Activated CD8-positive, alpha-beta memory T cell treated with anti-CD3 and anti-CD28 coated beads, Interleukin-2, amount 50 U/mL, for 1 hour (primary cell): ENCODE data around the gene NFATC1.

Experiments used
- DNase-seq: peaks from one replicate; pipeline ENCODE4 v3.0.0-alpha.2; 2020; ENCODE audit errors: extremely low read depth

NFATC1 gene

GRCh38 chr18:79572848-79573451, 177.2 kb downstream of the NFATC1 start:
- no peak for DNase-seq

- no peak for DNase-seq
These were observed 178.3 kb downstream of the NFATC1 start for GRCh38 chr18:79573921-79574491.

GRCh38 chr18:79574938-79575525, 179.3 kb downstream of the NFATC1 start:
- no peak for DNase-seq

GRCh38 chr18:79575891-79576685, 180.4 kb downstream of the NFATC1 start:
- no peak for DNase-seq

- DNase-seq: no peak
These were observed 181.1 kb downstream of the NFATC1 start for GRCh38 chr18:79576686-79577351.

GRCh38 chr18:79577451-79578395, 182.0 kb downstream of the NFATC1 start:
- no peak for DNase-seq

GRCh38 chr18:79578396-79579260, 182.9 kb downstream of the NFATC1 start:
- DNase-seq: no peak
